HEK293 (cell line): Measurements from ENCODE around the gene GALNT15.

Experiments
- GLI4 ChIP-seq: fragments of 450-650 bp; formaldehyde crosslinking; IDR thresholded peaks from 2 replicates; pipeline ENCODE4 v1.5.1; 2016; ENCODE audit warnings: missing biosample characterization, missing genetic modification characterization
- ZBTB21 ChIP-seq: fragments of 450-650 bp; formaldehyde crosslinking; IDR thresholded peaks from 2 replicates; pipeline ENCODE4 v1.5.1; 2017; ENCODE audit warnings: missing biosample characterization, missing genetic modification characterization
- ZFP41 ChIP-seq: fragments of 450-650 bp; formaldehyde crosslinking; IDR thresholded peaks from 2 replicates; pipeline ENCODE4 v1.5.1; 2016; ENCODE audit warnings: missing biosample characterization, missing genetic modification characterization, borderline replicate concordance
- ZNF146 ChIP-seq: fragments of 450-650 bp; formaldehyde crosslinking; IDR thresholded peaks from 2 replicates; pipeline ENCODE4 v1.5.1; 2016; ENCODE audit warnings: missing biosample characterization, missing genetic modification characterization
- ZNF175 ChIP-seq: fragments of 450-650 bp; formaldehyde crosslinking; IDR thresholded peaks from 2 replicates; pipeline ENCODE4 v1.5.1; 2016; ENCODE audit warnings: missing biosample characterization, missing genetic modification characterization
- ZNF184 ChIP-seq: fragments of 450-650 bp; IDR thresholded peaks from 2 replicates; pipeline ENCODE4 v1.5.1; 2018; ENCODE audit warnings: missing biosample characterization, mild to moderate bottlenecking, missing genetic modification characterization
- ZNF335 ChIP-seq: fragments of 450-650 bp; formaldehyde crosslinking; conservative IDR thresholded peaks from 2 replicates; pipeline ENCODE4 v1.5.1; 2016; ENCODE audit warnings: missing biosample characterization, missing genetic modification characterization
- ZNF548 ChIP-seq: fragments of 450-650 bp; formaldehyde crosslinking; IDR thresholded peaks from 2 replicates; pipeline ENCODE4 v1.5.1; 2016; ENCODE audit warnings: missing biosample characterization, missing genetic modification characterization
- TF ChIP-seq, protein P1 (sequence below): fragments of 450-650 bp; formaldehyde crosslinking; IDR thresholded peaks from 2 replicates; pipeline ENCODE4 v1.5.1; 2016; ENCODE audit warnings: missing biosample characterization, missing genetic modification characterization
- TF ChIP-seq, protein P2 (sequence below): fragments of 450-650 bp; formaldehyde crosslinking; IDR thresholded peaks from 2 replicates; pipeline ENCODE4 v1.5.1; 2016; ENCODE audit warnings: missing biosample characterization, missing genetic modification characterization
- TF ChIP-seq, protein P3 (sequence below): fragments of 450-650 bp; formaldehyde crosslinking; IDR thresholded peaks from 2 replicates; pipeline ENCODE4 v1.5.1; 2017; ENCODE audit warnings: missing biosample characterization, mild to moderate bottlenecking, missing genetic modification characterization, moderate library complexity
- TF ChIP-seq, protein P4 (sequence below): fragments of 450-650 bp; formaldehyde crosslinking; IDR thresholded peaks from 2 replicates; pipeline ENCODE4 v1.5.1; 2016; ENCODE audit warnings: missing biosample characterization, missing genetic modification characterization, low read depth

DNA sequence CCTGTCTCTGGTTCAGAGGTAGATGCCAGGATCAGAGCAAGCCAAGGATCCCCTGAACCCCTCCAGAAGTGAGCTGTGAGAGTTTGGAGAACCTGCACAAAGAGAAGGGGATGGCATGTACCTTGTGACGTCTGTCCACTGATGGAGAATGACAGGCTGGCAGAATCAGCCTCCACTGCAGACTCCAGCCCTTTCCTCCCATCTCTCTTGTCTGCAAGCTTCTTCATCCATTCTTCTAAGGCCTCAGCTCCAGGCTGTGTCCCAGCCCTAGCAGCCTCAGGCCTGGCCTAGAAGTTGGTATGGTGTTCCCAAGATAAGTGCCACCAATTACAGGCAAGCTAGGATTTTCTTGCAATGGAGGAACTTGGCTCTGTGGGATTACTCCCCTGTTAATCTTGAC lies 8.6 kb downstream of the GALNT15 start:
- TF ChIP-seq ZNF335 (tag by site-specific recombination) (no peak), ZNF146 (tag by site-specific recombination) (no peak), GLI4 (tag by site-specific recombination) (no peak), ZFP41 (tag by site-specific recombination) (no peak), ZNF184 (tag by site-specific recombination) (no peak), ZBTB21 (tag by site-specific recombination) (no peak), ZNF548 (tag by site-specific recombination) (no peak), ZNF175 (tag by site-specific recombination) (no peak)
- TF ChIP-seq, protein P1, sequence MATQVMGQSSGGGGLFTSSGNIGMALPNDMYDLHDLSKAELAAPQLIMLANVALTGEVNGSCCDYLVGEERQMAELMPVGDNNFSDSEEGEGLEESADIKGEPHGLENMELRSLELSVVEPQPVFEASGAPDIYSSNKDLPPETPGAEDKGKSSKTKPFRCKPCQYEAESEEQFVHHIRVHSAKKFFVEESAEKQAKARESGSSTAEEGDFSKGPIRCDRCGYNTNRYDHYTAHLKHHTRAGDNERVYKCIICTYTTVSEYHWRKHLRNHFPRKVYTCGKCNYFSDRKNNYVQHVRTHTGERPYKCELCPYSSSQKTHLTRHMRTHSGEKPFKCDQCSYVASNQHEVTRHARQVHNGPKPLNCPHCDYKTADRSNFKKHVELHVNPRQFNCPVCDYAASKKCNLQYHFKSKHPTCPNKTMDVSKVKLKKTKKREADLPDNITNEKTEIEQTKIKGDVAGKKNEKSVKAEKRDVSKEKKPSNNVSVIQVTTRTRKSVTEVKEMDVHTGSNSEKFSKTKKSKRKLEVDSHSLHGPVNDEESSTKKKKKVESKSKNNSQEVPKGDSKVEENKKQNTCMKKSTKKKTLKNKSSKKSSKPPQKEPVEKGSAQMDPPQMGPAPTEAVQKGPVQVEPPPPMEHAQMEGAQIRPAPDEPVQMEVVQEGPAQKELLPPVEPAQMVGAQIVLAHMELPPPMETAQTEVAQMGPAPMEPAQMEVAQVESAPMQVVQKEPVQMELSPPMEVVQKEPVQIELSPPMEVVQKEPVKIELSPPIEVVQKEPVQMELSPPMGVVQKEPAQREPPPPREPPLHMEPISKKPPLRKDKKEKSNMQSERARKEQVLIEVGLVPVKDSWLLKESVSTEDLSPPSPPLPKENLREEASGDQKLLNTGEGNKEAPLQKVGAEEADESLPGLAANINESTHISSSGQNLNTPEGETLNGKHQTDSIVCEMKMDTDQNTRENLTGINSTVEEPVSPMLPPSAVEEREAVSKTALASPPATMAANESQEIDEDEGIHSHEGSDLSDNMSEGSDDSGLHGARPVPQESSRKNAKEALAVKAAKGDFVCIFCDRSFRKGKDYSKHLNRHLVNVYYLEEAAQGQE (tag by site-specific recombination) = no peak
- TF ChIP-seq, protein P2, sequence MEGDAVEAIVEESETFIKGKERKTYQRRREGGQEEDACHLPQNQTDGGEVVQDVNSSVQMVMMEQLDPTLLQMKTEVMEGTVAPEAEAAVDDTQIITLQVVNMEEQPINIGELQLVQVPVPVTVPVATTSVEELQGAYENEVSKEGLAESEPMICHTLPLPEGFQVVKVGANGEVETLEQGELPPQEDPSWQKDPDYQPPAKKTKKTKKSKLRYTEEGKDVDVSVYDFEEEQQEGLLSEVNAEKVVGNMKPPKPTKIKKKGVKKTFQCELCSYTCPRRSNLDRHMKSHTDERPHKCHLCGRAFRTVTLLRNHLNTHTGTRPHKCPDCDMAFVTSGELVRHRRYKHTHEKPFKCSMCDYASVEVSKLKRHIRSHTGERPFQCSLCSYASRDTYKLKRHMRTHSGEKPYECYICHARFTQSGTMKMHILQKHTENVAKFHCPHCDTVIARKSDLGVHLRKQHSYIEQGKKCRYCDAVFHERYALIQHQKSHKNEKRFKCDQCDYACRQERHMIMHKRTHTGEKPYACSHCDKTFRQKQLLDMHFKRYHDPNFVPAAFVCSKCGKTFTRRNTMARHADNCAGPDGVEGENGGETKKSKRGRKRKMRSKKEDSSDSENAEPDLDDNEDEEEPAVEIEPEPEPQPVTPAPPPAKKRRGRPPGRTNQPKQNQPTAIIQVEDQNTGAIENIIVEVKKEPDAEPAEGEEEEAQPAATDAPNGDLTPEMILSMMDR = no peak
- TF ChIP-seq, protein P3, sequence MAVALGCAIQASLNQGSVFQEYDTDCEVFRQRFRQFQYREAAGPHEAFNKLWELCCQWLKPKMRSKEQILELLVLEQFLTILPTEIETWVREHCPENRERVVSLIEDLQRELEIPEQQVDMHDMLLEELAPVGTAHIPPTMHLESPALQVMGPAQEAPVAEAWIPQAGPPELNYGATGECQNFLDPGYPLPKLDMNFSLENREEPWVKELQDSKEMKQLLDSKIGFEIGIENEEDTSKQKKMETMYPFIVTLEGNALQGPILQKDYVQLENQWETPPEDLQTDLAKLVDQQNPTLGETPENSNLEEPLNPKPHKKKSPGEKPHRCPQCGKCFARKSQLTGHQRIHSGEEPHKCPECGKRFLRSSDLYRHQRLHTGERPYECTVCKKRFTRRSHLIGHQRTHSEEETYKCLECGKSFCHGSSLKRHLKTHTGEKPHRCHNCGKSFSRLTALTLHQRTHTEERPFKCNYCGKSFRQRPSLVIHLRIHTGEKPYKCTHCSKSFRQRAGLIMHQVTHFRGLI (tag by site-specific recombination) = no peak
- TF ChIP-seq, protein P4, sequence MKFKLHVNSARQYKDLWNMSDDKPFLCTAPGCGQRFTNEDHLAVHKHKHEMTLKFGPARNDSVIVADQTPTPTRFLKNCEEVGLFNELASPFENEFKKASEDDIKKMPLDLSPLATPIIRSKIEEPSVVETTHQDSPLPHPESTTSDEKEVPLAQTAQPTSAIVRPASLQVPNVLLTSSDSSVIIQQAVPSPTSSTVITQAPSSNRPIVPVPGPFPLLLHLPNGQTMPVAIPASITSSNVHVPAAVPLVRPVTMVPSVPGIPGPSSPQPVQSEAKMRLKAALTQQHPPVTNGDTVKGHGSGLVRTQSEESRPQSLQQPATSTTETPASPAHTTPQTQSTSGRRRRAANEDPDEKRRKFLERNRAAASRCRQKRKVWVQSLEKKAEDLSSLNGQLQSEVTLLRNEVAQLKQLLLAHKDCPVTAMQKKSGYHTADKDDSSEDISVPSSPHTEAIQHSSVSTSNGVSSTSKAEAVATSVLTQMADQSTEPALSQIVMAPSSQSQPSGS (tag by site-specific recombination) = no peak
